Effector memory CD4-positive, alpha-beta T cell (primary cell): ENCODE results near the gene NUP160.
A peak's percentile ranks its signal among the peaks of the same experiment; 100 is the strongest.
"Not testable (repeated sequence)": the region's sequence is repeated elsewhere in the genome, so short reads cannot be mapped to it uniquely, and the experiment has no call there.

Experiments
- DNase-seq, 3 donors: peaks; one replicate each; pipeline ENCODE4 v3.0.0-alpha.2; 2020
- H3K27ac ChIP-seq: 2 replicates; pipeline ENCODE4 v1.7.0; 2013; ENCODE audit warnings: mild to moderate bottlenecking, low read length, moderate library complexity; ENCODE audit not compliant: insufficient read depth, poor library complexity, severe bottlenecking
- H3K27me3 ChIP-seq: replicated peaks from 2 replicates; pipeline ENCODE4 v1.7.0; 2013; ENCODE audit warnings: mild to moderate bottlenecking, low read length; ENCODE audit not compliant: insufficient read depth, control insufficient read depth, poor library complexity, severe bottlenecking
- H3K36me3 ChIP-seq: 2 replicates; pipeline ENCODE4 v1.7.0; 2013; ENCODE audit warnings: mild to moderate bottlenecking, low read length, moderate library complexity; ENCODE audit not compliant: control insufficient read depth, insufficient read depth
- H3K4me1 ChIP-seq: 2 replicates; pipeline ENCODE4 v1.7.0; 2013; ENCODE audit warnings: low read length, mild to moderate bottlenecking; ENCODE audit not compliant: control insufficient read depth, insufficient read depth, poor library complexity, severe bottlenecking
- H3K4me3 ChIP-seq: 2 replicates; pipeline ENCODE4 v1.7.0; 2013; ENCODE audit warnings: low read length, low read depth, mild to moderate bottlenecking; ENCODE audit not compliant: insufficient read depth, poor library complexity, severe bottlenecking
- H3K9me3 ChIP-seq: 2 replicates; pipeline ENCODE4 v1.7.0; 2013; ENCODE audit warnings: mild to moderate bottlenecking, low read length, moderate library complexity; ENCODE audit not compliant: control insufficient read depth

Gene NUP160

DNA sequence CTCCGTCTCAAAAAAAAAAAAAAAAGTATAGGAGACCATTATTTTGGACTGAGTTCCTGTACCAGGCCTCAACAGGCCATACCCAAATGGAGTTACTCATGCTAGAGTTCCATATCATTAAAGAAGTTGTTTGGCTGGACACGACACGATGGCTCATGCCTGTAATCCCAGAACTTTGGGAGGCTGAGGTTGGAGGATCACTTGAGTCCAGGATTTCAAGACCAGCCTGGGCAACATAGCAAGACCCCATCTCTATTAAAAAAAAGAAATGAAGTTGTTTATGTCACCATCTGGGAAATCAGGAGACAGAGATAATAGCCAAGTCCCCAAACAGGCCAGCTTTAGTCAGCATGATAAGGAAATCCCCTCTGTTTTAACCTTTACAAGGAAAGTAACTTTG lies 74.3 kb downstream of the NUP160 start:
- Histone ChIP-seq H3K4me1 (no peaks in the 10 kb centered on the region), H3K9me3 (no peaks in the 10 kb centered on the region), H3K4me3 (no peak overlapping the region), H3K36me3 (peaks cover 31% of the 10 kb centered on the region), H3K27me3 (no peaks in the 10 kb centered on the region), H3K27ac (no peak overlapping the region)
- no peak for DNase-seq

DNA sequence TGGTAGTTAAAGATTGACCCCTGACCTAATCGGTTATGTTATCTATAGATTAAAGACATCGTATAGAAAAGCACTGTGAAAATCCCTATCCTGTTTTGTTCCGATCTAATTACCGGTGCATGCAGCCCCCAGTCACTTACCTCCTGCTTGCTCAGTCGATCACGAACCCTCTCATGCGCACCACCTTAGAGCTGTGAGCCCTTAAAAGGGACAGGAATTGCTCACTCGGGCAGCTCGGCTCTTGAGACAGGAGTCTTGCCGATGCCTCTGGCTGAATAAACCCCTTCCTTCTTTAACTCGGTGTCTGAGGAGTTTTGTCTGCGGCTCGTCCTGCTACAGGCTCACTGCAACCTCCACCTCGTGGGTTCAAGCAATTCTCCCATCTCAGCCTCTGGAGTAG lies 78.6 kb downstream of the NUP160 start:
- DNase-seq, H3K27me3 ChIP-seq, H3K36me3 ChIP-seq, H3K4me3 ChIP-seq, H3K9me3 ChIP-seq, H3K27ac ChIP-seq: not testable (repeated sequence)
- H3K4me1 ChIP-seq, result peaks cover 20% of the 10 kb centered on the region

DNA sequence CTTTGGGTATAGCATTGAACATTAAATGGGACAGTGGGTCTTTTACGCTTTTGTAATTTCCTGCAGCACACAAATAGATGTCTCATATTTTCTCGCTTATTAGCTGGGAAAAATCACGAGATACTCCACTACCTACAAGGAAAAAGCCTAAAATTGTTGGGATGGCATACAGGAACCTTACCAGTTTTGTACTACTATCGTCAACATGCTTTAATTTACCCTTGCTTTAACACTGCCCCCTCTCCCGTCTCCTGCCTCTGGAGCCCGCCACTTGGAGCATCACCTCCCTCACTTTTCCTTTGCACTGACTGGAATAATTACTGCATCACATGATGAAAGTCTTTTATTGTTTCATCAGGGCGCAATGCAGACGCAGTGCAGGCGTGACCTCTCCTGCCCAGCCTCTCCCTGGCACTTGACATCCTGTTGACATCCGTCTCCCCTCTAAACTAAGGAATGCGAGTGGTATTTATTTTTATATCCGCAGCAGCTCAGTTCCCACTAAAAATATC lies 80.0 kb downstream of the NUP160 start:
- Histone ChIP-seq H3K4me3 (peak overlapping the region; percentile 44), H3K27me3 (no peaks in the 10 kb centered on the region), H3K9me3 (no peaks in the 10 kb centered on the region), H3K27ac (peak overlapping the region; percentile 97), H3K36me3 (peaks cover 14% of the 10 kb centered on the region), H3K4me1 (peaks cover 20% of the 10 kb centered on the region)
- DNase-seq, result no peak

DNA sequence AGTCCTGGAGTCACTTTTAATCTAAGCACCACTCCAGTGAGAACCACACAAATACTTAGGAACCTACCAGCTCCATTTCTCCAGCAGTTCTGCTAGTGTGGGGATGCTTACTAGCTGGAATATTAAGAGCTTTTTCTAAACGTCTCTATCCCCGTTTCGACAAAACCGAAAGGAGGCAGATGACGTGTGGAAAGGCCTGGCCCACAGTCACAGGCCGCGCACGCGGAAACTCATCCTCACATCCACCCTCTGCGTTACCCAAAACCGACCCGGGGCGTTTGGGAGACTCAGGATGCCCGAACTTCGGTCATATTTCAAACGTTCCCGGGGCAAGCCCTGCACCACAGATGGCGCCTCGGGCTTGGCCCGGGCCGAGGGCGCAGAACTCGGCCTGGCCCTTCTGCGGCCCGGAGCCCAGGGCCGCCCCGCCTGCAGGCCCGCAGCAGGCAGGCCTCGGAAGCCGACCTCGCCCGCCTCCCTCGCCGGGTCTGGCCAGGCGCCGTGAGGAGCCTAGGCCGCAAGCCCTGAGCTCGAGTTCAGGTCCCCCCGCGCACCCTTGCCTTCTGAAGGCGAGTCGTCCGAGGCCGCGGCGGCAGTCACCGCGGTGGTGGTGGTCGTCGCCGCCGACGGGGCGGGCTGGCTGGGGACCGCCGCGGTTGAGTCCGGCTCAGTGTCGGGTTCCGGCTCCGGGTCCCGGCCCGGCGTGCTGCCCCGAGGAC lies 81.5 kb downstream of the NUP160 start:
- Histone ChIP-seq H3K27me3 (no peaks in the 10 kb centered on the region), H3K9me3 (no peaks in the 10 kb centered on the region), H3K27ac (peak overlapping the region; percentile 97), H3K4me3 (peak overlapping the region; percentile 67), H3K36me3 (peaks cover 29% of the 10 kb centered on the region), H3K4me1 (peaks cover 20% of the 10 kb centered on the region)
- DNase-seq, result peak; percentile 54 to 65 (median 61)

DNA sequence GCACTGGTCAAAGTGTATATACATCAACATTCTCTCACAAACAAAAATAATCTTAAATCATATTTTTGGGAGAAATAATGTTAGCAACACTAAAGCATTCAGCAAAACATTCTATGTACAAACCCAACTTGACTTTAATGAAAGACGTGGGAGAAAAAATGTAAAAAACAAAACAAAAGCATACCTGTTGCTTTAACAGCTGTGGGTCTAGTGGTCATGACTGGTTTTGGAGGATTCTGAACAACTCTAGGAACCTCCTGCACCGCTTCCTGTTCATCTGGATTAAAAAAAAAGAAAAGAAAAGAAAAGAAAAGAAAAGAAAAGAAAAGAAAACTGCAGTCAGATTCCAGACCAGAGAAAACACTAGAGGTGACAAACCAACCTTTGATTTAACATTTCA lies 83.1 kb downstream of the NUP160 start:
- no peak for DNase-seq
- H3K27ac ChIP-seq, result peak overlapping the region; percentile 97
- no peaks in the 10 kb centered on the region for H3K9me3 ChIP-seq
- peaks cover 20% of the 10 kb centered on the region for H3K4me1 ChIP-seq
- H3K36me3 ChIP-seq, result peaks cover 45% of the 10 kb centered on the region
- H3K4me3 ChIP-seq, result no peak overlapping the region
- no peaks in the 10 kb centered on the region for H3K27me3 ChIP-seq

DNA sequence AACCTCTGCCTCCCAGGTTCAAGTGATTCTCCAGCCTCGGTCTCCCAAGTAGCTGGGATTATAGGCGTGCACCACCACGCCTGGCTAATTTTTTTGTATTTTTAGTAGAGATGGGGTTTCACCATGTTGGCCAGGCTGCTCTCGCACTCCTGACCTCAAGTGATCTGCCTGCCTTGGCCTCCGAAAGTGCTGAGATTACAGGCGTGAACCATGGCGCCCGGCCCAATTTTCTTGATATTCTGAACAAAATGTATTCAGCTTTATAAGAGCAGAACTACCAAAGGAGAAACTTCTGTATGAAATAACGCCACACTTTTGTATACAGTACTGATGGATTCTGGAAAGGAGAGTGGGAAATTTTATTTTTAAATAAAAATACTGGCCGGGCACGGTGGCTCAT lies 88.9 kb downstream of the NUP160 start:
- H3K4me3 ChIP-seq, H3K9me3 ChIP-seq, DNase-seq, H3K4me1 ChIP-seq, H3K27ac ChIP-seq, H3K27me3 ChIP-seq: not testable (repeated sequence)
- peaks cover 64% of the 10 kb centered on the region for H3K36me3 ChIP-seq

DNA sequence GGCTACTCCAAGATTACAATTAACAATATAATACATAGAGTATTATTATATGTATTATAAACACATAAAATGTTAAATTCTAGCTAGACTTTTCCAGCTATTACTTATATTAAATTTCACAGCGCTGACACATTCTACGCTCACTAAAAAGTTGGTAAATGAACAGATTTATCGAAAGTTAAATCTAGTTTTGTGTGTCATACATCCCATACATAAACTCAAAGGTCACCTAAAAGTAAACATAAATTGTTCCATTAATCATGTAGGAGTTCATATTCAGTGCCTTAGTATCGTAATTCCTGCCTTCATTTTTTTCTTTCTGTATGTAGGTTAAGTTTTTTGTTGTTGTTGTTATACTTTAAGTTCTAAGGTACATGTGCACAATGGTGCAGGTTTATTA lies 91.9 kb downstream of the NUP160 start:
- H3K36me3 ChIP-seq, result peaks cover 66% of the 10 kb centered on the region
- H3K4me1 ChIP-seq, result no peaks in the 10 kb centered on the region
- H3K4me3 ChIP-seq, result no peak overlapping the region
- no peak for DNase-seq
- no peaks in the 10 kb centered on the region for H3K27me3 ChIP-seq
- H3K9me3 ChIP-seq, result no peaks in the 10 kb centered on the region
- no peak overlapping the region for H3K27ac ChIP-seq

DNA sequence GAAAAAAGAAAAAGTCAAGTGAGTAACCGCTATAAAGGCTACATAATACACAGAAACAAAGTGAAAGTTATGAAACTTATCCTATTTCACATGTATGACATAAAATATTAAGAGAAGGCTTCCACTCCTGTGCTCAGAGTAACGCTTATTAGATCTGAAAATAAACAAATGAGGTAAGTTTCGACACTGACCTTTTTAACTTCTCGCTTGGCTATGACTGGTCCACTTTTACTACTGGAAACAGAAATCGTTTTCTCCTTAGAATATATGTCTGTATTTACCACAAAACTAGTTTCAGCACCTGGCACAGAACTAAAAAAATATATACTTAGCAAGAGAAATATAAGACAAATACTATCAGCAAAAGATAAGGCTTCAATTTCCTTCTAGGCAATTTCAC lies 97.4 kb downstream of the NUP160 start:
- no peaks in the 10 kb centered on the region for H3K9me3 ChIP-seq
- peaks cover 80% of the 10 kb centered on the region for H3K36me3 ChIP-seq
- no peak overlapping the region for H3K4me3 ChIP-seq
- no peak overlapping the region for H3K27ac ChIP-seq
- DNase-seq, result no peak
- no peaks in the 10 kb centered on the region for H3K4me1 ChIP-seq
- H3K27me3 ChIP-seq, result no peaks in the 10 kb centered on the region

DNA sequence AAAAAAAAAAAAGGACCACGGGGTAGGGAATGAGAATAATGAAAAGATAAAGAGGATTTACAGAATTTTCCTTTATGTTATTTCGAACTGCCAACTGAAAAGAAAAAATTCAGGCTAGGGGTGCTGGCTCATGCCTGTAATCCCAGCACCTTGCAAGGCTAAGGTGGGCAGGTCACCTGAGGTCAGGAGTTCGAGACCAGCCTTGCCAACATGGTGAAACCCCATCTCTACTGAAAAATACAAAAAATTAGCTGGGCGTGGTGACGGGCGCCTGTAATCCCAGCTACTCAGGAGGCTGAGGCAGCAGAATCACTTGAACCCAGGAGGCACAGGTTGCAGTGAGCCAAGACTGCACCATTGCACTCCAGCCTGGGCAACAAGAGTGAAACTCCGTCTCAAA lies 105.7 kb downstream of the NUP160 start:
- not testable (repeated sequence) for H3K4me3 ChIP-seq, H3K27me3 ChIP-seq, H3K9me3 ChIP-seq, H3K27ac ChIP-seq, DNase-seq, H3K4me1 ChIP-seq
- peaks cover 76% of the 10 kb centered on the region for H3K36me3 ChIP-seq

DNA sequence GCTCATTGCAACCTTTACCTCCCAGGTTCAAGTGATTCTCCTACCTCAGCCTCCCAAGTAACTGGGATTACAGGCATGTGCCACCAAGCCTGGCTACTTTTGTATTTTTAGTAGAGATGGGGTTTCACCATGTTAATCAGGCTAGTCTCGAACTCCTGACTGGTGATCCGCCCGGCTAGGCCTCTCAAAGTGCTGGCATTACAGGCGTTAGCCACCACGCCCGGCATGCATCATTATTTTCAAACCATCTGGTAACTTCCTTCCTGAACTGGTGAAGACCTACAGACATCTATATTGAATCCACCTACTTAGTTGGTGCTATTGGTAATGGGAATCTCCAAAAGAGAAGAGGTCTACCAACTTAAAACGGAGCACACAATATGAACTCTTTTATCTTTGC lies 110.3 kb downstream of the NUP160 start:
- DNase-seq, result not testable (repeated sequence)
- H3K36me3 ChIP-seq, result peaks cover 60% of the 10 kb centered on the region

More for the DNA sequence above, 110.3 kb downstream of the NUP160 start:
- H3K9me3 ChIP-seq, H3K27ac ChIP-seq, H3K27me3 ChIP-seq, H3K4me3 ChIP-seq, H3K4me1 ChIP-seq: not testable (repeated sequence)
